GM19455 (cell line): Measurements from ENCODE around the gene AQP5.

Source experiments
- ATAC-seq: cut with Tn5 transposase; IDR thresholded peaks from one replicate; pipeline ENCODE4 v1.9.1; 2021; ENCODE audit not compliant: unreplicated experiment

Gene AQP5

GRCh38 chr12:49961111-49961922 lies at the start of gene AQP5:
AQP5 (plus strand) TSS chr12:49961872; CDS start chr12:49962018, 146 bp downstream.
- ATAC-seq = no peak

DNA sequence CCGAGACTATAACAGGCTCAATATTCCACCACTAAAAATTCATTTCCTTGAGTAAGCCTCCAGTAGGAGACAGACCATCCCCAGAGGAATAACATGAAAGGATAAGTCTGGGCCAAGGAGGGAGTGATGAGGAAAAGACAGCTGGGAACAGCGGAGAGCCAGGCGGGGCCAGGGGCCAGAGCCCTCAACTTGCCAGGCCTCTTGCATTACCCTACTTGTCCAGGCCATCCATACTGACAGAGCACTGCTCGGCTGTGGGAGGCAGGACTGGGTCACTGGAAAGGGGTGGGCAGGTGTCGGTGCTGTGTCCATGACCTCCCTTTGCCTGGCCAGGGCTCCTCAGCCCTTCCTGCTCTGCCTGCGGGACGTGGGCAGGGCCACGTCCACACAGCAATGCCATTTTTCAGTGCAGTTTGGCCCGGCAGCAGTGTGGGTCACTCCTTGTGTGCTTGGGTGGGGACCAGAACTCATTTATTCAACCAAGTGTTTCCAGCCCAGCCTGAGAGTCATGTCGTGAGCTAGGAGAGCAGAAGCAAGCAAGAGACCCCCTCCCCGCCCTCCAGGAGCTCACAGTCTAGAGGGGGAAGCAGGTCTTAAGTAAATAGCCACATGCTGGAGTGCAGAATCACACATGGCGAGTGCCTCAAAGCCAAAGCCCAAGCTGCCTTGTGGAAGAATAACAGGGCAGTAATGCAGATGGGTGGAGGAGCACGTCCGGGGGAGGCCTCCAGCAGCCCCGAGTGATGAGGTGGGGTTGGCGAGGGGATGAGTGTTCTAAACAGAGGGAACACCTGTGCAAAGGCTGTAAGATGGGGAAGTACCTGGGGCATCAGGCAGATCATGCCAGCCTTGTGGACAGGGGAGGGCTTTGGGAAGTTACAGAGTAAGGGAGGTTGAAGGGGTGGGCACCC lies 49.1 kb upstream of the AQP5 start:
- no peak for ATAC-seq

GRCh38 chr12:49916129-49916919 lies 45.3 kb upstream of the AQP5 start:
- ATAC-seq = no peak

DNA sequence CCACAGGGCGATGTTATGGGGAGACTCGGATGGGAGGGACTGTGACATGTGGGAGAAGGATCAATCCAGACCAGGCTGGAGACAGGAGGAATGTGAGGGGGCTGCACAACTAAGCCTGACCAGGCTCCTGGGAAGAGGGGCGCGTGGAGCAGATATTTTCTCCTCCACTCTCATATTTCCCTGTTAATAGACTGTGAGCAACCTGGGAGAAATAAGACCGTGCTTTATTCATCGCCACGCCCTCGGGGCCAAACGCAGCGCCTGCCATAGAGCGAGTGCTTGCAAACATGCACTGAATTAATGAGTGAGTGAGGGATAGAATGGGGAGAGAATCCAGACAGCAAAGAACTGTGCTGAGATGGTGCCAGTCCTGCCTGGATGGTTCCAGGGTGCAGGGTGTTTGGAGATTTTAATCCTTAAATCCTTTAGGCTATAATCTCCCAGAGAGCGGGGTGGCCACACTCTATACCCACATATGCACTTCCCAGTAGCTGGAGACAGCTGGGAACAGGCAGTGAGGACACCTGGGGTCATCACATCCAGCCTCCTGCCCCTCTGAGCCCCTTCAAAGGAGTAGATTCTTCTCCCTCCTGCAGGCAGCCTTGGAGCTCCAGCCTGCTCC lies 44.4 kb upstream of the AQP5 start:
- no peak for ATAC-seq

- no peak for ATAC-seq
Observed at GRCh38 chr12:49917788-49918173, 43.9 kb upstream of the AQP5 start.

GRCh38 chr12:49920241-49920914 lies 41.3 kb upstream of the AQP5 start:
- ATAC-seq = no peak

DNA sequence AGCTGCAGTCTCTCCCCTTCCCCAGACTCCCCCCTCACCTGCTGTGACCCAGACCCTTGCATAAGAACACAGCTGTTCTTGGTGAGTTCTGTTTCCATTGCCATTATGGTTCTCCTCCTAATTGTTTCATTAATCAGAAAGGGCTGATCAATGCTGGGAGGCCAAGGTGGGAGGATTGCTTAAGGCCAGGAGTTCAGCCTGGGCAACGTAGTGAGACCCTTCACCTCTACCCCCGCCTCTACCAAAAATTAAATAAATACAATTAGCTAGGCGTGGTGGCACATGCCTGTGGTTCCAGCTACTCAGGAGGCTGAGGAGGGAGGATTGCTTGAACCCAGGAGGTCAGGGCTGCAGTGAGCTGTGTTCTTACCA lies 40.8 kb upstream of the AQP5 start:
- no peak for ATAC-seq

DNA sequence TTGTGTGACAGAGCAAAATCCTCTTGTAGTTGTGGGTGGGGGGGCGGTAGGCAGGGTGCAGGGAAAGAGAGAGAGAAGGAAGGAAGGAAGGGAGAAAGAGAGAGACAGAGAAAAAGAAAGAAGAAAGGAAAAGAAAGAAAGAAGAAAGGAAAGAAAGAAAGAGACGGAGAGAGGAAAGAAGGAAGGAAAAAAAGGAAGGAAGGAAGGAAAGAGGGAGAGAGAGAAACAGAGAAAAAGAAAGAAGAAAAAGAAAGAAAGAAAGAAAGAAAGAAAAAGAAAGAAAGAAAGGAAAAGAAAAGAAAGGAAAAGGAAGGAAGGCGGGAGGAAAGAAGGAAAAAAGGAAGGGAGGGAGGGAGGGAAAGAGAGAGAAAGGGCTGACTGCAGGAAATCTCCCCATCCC lies 40.4 kb upstream of the AQP5 start:
- ATAC-seq = no peak

DNA sequence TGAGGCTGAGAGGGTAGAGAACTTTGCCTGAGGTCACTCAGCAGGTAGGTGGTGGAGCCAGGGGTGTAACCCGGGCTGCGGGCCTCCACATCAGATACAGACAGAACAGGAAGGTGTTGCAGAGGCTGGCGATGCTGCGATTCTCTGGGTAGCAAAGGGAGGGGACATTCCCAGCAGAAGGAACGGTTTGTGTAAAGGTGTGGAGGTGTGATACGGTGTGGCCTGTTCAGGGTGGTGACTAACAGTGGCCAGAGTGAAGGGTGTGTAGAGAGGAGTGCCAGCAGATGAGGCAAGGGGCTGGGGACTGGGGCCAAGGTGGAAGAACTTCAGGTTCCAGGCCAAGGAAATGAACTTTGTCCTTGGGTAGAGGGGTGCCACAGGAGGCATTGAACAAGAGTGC lies 39.7 kb upstream of the AQP5 start:
- ATAC-seq = no peak

DNA sequence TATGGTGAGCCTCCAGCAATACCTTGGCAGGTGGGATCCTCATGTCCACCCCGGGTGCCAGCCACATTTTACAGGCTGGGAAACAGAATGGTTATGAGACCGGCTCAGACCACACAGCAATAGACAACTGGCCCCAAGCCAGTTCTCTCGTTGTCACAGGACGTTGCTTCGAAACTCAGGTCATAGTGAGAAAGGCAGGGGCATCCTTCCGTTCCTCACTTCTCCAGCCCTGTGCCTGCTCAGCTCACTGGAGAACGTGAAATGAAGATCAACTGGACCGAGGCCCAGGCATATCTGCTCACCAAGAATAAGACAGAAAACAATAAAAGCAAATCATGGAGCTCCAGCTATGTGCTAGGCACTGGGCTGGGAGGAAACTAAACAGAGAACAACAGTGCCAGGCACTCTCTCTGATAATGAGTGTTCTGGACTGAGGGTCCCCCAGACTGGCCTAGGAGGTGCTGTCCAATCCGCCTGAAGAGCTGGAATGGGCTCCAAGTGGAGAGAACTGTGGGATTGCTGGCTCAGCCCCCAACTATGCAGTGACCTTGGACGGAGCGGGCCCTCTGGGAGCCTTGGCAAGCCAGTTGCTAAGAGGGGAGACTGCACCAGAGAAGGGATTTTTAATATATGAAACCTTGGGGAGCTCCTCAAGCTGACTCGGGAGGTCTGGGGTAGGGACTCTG lies 39.2 kb upstream of the AQP5 start:
- ATAC-seq = no peak

GRCh38 chr12:49923035-49923644 lies 38.5 kb upstream of the AQP5 start:
- ATAC-seq = no peak

DNA sequence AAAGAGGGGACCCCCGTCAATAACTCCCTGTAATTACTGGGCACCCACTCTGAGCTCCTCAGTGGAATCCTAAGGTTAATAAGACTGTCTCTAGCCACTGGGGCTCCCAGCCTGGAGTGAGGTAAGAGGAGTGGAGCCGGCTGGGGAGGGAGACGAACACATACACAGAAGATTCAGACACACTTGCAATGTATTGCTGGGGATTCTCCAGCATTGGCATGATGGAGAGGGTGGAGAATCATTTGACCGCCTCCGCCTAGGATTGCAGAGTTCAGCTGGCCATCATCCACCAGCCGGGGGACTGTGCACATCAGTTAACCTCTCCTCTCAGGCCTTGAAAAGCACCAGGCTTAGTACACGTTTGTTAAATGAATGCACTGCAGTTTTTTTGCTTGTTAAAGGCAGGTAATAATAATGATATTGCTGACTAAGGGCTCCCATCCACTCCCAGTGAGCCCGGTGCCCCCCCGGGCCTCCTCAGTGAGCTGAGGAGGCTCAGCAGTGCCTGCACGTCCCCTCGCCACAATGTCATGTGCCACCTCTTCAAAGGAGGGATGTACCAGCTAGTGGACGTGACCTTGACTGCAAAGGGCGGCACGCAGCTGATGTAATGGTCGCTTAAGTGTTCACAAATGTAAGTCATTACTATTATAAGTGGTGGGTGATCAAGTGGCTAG lies 37.7 kb upstream of the AQP5 start:
- ATAC-seq = no peak

GRCh38 chr12:49924628-49925246 lies 36.9 kb upstream of the AQP5 start:
- no peak for ATAC-seq

- ATAC-seq = no peak
Observed at GRCh38 chr12:49925433-49926204, 36.1 kb upstream of the AQP5 start.

DNA sequence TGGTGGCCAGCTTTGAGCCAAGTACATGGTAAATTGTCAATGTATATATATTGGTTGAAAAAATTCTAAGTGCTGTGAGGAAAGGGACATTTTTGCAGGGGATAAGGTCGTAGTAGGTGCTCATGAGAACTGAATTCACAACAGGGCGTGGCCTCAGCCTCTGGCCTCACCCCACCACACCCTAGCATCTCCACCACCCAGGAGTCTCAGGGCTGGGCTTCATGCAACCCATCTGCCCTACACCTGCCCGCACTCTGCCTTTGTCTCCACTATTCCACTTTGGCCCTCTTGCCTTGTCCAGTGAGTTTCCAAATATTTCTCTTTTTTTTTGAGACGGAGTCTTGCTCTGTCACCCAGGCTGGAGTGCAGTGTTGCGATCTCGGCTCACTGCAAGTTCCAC lies 33.2 kb upstream of the AQP5 start:
- no peak for ATAC-seq

DNA sequence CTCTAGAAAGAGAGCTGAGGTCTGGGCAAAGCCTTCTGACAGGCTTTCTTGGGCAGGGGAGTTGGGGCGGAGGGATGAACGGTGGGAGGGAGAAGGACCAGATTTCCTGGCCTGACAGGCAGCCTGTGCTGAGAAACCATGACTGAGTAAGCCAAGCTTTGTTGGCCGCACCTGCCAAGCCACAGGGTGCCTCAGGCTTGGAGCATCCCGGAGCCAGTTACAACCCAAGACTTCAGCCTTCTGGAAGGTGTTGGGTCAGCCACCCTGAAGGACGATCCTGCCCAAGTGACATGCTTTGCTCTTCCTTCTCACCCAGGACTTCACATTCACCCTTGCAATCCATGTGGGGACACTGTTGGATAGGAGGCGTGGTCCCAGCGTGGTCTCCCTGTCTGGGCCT lies 32.1 kb upstream of the AQP5 start:
- ATAC-seq = no peak

DNA sequence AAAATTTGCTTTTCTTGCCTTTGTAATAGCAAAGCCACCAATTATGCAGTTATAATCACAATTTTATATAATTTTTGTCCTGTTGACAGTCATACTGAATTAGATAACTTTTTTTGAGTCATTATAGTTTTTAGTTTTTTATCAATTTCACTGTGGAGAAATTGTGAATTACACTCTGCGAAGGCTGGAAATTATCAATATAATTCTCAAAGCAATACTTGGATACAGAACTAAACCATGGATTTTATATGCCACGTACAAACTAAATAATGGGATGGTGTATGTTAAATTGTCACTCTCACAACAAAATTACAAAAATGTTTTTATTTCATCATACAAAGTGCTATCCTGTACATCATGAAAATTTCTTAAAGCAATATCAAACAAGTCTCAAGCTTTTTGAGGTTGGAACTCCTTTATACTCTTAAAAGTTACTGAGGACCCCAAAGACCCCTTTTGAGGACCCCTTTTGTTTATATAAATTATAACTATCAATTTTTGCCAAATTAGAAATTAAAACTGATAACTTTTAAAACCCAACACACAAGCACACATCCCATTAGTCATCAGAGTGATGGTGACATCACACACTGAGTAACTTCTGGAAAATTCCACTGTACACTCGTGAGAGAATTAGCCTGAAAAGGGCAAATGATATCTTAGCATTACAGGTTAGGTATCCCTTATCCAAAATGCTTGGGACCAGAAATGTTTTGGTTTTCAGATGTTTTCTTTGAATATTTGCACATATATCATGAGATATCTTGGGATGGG lies 31.0 kb upstream of the AQP5 start:
- ATAC-seq = no peak
